ENCODE results near the gene ANKRD9.

Gene ANKRD9

DNA sequence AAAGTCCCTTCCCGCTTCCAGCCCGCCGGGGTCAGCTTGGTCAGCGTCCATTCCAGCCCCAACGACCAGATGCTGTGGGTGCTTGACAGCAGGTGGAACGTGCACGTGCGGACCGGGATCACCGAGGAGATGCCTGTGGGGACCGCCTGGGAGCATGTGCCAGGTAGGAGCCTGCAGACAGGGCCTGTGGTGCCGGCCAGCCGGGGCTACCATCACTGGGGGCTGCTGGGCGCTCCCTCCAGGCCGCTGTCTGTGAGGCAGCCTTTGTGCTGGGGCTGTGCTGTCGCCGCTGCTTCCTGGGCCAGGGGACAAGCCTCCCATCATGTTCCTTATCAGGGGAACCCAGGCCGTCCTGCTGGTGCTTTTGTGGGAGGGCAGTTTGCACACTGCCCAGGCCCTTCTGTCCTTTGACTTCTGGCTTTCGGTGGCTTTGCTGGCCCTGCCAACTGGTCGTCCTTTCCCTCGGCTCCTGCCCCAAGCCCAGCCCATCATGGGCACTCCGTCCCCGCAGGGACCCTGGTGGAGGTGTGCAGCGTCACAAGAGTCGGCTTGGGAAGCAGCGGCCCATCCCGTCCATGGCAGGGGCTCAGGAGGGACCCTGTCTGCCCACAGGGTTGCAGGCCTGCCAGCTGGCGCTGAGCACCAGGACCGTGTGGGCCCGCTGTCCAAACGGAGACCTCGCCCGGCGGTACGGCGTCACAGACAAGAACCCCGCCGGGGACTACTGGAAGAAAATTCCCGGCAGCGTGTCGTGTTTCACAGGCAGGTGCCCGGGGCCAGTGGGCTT, 12.4 kb downstream of the ANKRD9 start:
- DNase-seq: no peak

DNA sequence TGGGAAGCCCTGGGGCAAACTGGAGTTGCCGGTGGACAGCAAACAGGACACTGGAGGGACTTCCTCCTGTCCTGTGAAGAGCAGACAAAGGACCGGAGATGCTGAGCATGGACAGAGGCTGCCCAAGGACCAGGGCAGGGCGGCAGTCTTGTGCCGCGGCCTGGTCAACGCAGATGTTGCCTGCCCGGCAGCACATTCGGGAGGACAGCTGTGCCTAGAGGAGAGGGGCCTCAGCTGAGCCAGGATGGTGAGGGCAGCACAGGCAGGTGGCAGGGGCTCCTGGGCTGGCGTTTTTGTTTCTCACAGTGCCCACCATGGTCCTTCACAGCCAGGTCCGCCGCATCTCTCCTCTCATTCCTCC, 13.3 kb downstream of the ANKRD9 start:
- DNase-seq: no peak

DNA sequence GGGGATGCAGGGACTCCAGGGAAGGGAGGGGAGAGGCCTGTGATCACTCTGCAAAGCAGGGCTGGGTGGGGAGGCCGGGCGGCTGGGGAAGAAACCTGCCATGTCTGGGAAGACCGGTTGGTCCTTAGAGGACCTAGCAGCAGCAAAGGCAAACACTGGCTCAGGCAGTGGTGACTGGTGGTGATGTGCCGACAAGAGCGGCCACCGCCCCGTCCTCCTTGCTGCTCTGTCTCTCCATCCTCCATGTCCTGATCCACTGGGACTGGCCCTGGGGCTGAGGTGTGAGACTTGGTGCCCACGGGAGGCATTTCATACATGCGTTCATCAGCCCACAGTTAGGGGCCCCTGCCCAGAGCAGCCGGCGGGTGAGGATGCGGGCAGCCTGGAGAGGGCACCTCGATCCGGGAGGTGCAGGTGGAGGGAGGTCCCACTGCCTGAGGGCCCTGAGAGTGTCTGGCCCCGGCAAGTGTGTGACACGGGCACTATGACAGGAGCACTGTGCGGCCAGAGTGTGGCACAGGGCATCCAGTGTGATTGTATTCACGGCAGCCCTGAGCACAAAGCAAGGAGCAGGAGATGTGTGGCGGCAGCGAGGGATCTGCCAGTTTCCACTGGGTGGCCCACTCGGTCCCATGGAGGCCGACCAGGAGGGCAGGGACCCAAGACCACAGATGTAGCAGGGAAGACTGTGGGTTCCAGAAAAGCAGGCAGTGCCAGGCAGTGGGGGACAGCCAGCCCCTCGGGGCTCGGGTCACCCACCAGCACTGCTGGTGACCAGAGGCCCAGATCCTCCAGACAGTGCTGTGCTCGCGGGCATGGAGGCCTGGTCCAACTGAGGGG, 13.9 kb downstream of the ANKRD9 start:
- no peak for DNase-seq

DNA sequence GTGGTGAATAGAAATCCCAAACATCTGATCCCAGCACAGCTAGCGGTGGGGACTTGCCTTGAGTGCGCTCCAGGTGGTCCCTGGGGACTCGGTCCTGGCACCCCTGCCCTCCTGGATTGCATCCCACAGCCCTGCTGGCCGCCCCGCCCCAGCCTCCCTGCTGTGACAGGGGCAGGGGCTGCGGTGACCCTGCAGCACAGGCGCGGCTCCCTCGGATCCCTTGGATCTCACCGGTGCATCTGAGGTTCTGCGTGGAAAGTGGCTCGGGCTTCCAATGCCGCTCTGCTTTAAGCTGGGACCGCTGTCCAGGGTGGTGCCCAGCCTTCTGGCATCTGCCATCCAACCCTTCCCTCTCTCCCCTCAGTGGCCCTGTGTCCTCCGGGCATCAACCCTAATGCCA, 16.0 kb downstream of the ANKRD9 start:
- DNase-seq: no peak

DNA sequence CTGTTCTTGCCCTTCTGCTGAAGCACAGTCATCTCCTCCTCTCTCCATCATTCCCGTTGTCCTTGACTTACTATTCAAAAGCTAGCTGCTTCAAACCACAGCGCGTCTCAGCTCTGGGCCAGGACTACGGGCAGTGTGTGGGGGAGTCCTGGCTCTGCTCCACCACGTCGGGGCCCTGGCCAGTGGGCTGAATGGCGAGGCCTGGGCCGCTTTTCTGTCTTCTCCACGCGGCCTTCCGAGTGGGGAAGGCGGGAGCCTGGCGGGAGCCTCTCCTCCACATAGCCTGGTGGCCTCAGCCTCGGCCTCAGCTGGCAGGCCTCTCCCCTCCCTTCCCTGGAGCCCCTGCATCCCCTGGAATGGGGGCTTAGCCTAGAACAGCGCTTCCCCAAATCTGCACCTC, 16.5 kb downstream of the ANKRD9 start:
- no peak for DNase-seq

DNA sequence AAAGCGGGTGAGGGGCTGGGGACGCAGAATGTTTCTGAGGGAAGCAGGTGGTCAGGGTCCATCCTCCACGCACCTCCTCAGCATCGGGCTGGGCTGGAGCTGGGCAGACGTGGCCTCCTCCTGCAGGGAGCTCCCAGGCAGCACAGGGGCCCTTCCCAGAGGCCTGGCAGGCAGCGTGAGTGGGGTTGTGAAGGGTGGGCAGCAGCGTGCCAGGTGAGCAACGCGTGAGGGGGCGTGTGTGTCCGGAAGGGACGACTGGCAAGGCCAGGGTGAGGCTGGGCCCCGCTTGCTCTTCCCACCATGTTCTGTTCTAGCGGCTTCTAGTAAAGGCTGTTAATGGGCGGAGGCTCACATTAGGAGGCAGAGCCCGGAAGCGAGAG, 17.1 kb downstream of the ANKRD9 start:
- DNase-seq: no peak

DNA sequence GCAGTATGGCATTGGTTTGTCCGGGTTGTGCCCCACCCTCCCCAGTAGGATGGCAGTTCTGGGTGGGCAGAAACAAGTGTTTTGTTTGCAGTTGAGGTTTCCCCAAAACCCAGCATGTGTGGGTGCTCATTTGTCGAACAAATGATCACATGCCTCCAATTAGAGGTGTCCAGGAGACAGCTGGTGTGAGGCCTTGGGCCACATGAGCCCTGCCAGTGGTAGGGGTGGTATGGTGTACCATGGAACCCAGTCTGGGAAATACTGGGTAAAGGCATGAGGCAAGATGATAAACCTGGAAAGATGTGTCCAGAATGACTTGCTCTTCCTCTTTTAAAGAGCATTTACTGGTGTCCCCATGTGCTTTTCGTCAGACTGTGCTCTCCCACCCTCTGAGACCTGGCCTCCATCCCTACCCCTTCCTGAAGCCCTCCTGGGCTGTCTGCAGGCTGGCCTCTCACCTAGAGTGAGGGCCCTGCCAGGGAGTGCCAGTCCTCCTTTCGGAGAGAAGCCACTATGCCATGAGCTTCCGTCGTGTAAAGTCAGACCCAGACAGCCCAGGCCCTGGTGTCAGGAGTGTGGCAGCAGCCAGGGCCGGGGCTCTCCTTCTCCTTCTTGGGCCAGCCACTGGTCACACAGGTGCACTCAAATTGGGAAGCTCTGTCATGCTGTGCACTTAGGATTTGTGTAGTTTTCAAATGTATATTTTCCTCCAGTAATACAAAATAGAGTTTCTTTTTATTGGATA, 17.6 kb downstream of the ANKRD9 start:
- DNase-seq: no peak

DNA sequence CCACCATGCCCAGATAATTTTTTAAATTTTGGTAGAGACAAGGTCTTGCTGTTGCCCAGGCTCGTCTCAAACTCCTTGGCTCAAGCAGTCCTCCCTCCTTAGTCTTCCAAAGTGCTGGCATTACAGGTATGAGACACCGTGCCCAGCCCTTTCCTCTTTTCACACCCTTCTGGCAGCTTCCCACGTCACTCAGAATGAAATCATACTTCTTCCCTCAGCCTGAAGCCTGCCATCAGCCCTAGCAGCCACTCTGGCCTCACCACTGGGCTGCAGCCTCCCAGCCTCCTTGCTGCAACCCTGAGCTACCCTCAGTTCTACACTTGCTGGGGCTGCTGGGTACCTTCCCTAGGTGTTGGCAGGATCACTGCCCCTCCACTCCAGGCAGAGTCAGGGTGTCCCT, 18.2 kb downstream of the ANKRD9 start:
- DNase-seq: no peak

DNA sequence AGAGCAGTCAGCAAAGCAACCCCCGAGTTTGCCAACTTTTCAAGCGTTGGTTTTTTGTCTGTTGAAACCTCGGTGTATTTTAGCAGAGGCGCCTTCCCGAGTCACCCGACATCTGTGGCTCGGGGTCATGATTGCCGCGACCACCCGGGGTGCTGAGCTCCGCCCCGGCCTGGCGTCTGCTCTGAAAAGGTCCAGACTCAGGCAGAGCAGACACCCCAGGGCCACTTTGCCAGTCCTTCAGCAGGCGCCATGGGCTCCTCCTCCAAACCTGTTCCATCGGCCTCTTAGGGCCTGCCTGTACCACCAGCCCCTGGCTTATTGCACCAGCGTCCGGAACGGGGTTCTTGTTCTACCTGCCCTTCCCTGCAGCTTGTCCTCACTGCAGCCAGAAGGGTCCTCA, 19.1 kb downstream of the ANKRD9 start:
- DNase-seq: no peak

DNA sequence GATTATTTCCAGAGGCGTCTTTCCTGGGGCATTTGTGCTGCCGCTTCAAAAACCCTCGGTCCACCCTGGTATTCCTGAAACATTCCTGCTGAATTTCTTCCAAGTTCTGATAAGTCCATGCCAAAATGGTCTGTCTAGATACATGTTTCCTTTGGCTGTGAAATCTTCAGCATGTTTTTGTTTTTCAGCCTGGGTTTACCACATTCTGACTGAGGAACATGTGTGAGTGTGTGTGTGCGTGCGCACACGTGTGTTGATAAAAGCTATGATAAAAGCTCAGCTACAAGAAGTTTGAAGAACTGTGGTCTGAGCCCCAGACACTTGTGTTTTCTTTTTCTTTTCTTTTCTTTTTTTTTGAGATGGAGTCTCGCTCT, 22.4 kb downstream of the ANKRD9 start:
- DNase-seq: no peak

DNA sequence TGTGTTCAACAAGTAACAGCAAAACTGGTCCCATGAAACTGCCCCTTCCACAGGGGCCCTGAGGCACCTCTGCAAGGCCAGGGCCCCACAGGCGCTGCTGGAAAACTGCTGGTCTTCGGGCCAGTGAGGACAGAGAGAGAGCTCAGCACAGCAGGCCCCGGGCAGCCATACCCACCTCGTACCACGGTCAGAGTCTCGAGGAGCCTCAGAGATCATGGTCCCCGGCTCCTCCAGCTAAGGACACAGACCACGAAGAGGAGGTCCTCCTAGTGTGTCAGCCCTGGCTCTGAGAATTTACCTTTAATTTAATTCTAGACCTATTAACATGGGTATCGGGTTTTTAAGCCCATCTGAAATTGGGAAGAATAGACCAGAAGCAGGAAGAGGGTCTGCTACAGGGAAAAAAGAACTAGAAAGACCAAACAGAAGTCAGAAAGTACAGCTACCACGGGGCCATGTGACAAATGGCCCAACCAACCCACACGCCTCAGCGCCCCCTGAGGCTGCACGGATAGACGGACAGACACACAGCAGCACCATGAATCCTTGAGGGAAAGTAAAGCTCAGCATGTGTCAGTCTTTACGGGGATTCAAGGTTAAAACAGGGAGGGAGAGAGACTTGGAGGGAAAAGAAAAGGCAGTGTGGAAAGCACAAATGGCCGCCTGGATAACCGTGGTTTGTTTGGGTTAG, 22.9 kb downstream of the ANKRD9 start:
- DNase-seq: no peak

DNA sequence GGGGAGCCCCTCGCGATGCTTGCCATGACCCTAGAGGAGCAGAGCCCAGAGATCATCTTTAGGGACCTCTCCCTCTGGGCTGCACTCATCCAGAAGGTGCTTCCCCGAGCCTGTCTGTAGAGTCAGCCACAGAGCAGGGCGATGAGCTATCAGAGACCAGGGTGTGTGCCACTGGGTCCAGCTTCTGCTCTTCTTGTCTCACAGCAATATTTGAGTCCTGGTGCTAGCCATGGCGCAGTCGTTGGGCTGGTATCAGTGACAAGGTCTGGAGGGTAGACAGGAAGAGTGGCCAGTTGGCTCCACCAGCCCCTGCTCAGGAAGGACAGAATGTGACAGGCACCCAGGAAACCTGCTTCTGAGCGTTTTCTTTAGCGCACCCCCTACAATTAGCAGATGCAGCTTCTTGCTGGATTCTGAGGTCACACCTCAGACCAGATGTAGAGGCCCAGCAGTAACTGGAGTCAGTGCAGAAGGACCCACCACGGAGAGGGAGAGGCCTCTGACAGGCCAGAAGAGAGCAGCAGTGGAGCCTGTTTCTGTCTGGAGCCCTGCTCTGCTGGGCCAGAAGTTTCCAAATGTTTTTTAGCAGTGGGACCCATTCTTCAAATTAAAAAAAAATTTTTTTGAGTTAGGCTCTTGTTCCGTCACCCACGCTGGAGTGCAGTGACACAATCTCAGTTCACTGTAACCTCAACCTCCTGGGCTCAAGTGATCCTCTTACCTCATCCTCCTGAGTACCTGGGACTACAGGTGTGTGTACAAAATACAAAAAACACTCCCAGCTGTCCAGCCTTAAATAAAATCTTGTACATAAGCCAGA, 23.7 kb downstream of the ANKRD9 start:
- DNase-seq: no peak

DNA sequence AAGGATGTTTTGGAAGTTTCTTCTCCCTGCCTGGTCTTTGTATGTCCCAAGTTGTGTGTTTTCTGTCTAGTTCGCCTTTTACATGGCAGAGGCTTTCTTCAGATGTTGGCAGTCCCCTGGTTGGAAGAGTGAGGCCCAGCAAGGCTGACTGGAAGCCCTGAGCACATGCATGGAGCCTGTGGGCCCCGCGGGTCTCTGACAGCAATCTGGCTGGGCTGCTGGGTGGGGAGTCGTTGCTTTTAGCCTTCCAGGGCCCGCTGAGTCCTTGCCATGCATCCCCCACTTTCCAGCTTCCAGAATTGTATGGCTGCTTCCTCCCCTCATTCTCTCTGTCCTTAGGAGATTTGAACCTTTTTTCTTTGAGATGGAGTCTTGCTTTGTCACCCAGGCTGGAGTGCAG, 25.3 kb downstream of the ANKRD9 start:
- no peak for DNase-seq

DNA sequence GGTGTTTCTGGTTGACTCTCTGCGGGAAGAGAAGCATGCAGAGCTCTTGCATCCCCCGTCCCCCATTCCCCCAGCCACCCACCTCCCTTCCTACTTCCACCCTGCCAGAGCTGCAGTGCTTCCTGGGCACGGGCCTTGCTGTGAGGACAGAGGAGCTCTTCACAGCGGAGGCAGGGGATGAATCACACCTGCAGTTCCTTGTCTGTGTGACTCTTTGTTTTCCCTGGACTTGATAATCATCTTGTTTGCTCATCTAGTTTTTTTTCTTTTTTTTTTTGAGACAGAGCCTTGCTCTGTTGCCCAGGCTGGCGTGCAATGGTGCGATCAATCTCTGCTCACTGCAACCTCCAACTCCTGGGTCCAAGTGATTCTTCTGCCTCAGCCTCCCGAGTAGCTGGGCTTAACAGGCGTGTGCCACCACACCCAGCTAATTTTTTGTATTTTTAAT, 27.8 kb downstream of the ANKRD9 start:
- no peak for DNase-seq

DNA sequence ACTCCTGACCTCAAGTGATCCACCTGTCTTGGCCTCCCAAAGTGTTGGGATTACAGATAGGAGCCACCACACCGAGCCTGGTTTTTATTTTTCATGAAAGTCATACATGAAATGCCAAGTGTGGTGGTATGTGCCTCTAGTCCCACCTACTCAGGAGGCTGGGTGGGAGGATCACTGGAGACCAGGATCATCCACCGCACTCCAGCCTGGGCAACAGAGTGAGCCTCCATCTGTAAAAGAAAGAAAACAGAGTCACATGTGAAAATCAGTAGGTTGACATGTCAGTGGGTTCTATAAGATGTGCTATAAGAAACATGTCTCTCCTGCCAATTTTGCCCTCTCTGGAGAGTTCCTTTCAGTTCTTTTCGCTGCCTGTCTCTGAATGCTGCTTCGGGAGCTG, 28.2 kb downstream of the ANKRD9 start:
- no peak for DNase-seq

DNA sequence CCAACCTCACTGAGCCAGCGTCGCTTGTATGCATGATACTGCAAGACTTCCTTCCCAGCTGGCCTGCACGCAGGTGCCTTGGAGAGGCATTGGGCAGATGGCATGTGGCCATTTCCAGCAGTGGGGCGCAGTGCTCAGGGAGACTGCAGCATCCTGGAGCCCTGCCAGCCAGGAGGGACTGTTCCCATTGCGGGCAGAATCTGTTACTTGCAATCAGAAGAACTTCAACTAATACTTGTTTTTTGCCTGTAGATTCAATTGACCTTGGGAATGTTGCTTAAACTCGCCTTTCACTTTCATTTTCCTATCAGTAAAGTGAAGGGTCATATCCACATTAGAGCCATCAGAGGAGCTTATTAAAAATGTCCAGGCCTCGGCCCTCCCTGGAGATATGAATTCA, 29.8 kb downstream of the ANKRD9 start:
- peak; percentile 5 to 68 for DNase-seq

DNA sequence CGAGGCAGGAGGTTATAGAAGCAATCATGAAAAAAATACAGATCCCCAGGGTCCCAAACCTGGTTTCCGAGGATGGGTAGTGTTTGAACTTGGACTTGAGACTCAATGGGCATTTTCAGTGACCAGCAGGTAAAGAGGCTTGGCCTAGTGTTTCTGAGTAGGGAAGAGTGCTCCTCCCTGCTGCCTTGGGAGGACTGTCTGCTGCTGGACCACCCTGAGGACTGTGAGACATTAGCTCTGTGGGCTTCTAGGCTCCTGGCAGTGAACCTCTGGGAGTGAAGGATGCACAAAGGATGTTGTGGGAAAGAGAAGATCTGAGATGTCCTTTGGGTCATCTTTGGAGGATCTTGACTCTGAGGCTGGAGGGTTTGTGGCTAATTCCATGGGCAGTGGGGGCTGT, 30.5 kb downstream of the ANKRD9 start:
- DNase-seq: no peak

DNA sequence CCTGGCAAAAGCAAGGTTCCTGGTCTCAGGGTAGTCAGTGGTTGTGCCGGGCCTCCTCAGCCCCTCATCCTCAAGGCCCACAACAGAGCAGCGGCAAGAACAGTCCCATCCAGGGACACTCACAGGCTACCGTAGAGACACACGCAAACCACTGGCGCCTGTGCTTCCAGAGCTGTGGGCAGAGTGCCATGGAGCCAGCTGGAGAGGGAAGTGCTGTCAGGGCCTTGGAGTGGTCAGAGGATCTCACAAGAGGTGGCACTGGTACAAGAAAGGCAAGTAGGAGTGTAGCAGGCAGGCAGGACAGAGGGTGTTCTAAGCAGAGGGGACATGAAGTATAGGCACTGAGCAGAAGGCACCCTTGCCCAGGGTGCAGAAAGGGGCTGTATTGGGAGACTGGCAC, 34.6 kb downstream of the ANKRD9 start:
- DNase-seq: peak; percentile 47 to 79

DNA sequence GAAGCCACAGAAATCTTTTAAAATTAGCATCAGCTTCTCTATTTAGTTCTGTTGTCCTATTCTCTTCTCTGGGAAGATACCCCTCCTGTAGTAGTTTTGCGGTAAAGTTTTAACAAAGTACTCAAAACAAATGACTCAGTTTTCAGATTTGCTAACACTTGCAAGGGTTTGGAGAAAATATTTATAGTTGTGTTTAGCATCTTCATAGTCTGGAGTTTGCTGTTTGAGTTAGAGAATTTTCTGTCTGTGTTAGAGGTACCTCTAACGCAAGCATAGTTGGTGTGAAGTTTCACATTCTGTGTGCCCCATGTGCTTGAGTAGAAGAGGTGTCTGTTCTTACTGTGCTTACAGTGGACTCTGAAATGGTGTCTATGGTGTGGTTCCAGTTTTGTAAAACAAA, 36.0 kb downstream of the ANKRD9 start:
- no peak for DNase-seq

DNA sequence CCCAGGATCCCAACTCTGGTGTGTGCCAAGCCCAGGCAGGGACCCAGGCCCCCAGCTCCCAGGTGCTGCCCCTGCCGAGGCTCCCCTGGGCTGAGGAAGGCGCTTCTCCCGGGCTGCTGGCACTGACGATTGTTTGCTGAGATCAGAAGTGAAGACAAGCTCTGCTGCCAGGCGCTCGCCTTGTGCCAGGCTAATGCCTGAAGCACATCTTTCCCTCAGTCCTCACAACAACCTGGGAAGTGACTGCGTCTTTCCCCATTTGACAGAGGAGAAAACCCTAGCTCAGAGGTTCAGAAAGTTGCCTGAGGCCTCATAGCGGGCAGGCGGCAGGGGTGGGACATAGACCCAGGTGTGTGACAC, 36.8 kb downstream of the ANKRD9 start:
- peak in 1 of 2 experiments; percentile 28 for DNase-seq

DNA sequence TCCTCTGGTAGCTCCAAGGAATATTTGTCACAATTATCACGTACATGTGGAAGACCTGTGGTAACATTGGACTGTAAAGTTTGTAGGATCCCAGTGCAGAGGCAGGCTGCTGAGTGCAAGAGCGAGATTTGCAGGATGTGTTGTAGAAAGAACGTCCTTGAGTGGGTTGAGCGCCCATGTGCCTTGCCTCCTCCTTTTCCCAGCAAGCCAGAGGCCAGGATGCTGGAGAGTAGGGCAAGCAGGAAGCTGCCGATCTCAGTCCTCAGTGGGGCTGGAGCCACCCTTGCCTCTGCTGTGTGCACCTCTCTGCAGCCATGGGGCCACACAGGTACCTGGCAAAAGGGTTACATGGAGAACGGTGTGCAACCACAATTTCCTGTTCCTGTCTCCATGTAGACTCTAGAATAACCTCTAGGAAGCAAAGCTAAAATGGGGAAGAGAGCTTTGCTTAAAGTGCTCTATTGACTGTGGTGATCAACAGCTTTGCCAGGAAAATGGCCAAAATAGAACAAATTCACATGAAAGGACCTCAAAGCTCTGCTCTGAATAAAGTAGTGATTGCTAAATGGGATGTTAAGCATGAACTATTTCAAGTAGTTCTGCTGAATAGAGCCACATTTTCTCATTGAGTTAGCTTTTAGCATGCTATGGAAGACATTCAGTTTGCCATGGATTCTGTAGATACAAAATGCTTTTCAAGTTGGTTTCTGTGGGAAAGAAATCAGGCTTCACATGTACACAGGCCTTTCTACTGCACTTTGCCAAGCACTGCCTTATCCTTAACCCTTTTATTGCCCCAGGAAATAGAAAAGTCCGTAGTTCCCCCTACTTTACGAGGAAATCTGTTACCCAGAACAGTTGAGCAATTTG, 37.4 kb downstream of the ANKRD9 start:
- DNase-seq: no peak
